DMS53 (cell line): Measurements from ENCODE around the gene SLC7A8.
A peak's percentile ranks its signal among the peaks of the same experiment; 100 is the strongest.
"Not testable (repeated sequence)": the region's sequence is repeated elsewhere in the genome, so short reads cannot be mapped to it uniquely, and the experiment has no call there.

ENCODE experiments used
- DNase-seq: peaks from one replicate; lab custom pipeline; 2025; lab: John Stamatoyannopoulos, UW

Gene SLC7A8

GRCh38 chr14:23114120-23114458, 69.4 kb downstream of the SLC7A8 start:
- DNase-seq, result no peak

DNA sequence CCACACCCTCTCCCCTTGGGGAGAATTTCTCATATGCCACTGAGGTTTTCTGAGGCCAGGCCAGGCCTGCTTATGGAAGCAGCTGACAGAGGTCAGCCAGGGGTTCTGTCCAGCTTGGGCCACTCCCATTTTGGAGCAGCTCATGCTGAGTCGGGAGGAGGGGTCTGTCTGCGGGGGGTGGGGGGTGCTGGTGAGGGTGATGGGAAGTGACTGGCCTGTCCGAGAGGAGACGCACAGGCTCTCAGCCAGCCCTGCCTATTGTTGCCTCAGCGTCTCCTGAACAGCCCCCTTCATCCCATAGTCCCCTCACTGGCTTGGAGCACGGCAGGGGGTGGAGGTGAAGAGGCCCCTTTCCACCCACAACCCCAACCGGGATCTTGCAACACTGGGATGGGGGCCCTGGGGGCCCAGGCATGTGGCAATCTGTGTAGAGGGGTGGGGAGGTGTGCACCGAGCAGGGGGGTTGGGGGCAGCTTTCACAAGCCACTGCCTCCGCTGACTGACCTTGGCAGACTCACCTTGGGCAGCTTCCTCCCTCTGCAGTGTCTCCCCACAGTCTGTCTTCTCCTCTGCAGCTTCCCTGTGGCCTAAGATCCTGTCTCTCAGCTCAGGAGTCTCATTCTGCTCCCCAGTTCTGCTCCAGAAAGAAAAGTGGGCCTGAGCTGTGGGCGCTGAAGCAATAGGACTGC, 69.9 kb downstream of the SLC7A8 start:
- no peak for DNase-seq

- no peak for DNase-seq
Measured at GRCh38 chr14:23112359-23113178, 70.9 kb downstream of the SLC7A8 start.

GRCh38 chr14:23110579-23111365, 72.7 kb downstream of the SLC7A8 start:
- DNase-seq, result no peak

DNA sequence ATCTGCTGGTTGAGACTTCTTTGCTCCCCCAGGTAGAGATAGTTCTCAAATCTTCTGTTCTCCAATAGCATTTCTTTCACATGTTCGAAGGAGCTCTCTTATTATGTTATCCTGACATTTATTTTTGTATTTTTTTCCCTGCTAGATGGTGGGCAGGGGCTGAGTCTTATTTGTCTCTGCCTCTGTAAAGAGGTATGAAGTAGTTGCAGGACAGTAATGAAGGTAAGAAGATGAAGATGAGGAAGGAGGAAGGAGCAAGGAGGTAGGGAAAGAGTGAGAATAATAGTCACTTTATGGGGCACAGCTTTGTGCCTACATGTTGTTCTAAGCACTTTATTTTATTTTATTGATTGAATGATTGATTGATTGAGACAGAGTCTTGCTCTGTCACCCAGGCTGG, 73.7 kb downstream of the SLC7A8 start:
- no peak for DNase-seq

DNA sequence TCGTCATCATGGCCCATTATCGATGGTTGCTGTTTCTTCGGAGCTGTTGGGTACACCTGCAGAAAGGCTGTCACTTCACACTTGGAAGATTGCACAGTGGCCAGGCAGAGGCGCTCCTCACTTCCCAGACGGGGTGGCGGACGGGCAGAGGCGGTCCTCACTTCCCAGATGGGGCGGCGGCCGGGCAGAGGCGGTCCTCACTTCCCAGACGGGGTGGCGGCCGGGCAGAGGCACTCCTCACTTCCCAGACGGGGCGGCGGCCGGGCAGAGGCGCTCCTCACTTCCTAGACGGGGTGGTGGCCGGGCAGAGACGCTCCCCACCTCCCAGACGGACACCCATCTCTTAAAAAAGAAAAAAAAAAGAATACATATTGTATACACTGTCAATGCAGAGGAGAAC, 75.3 kb downstream of the SLC7A8 start:
- DNase-seq, result not testable (repeated sequence)

GRCh38 chr14:23107620-23108019, 75.8 kb downstream of the SLC7A8 start:
- DNase-seq, result not testable (repeated sequence)

- DNase-seq, result no peak
Measured at GRCh38 chr14:23106747-23107045, 76.8 kb downstream of the SLC7A8 start.

- no peak for DNase-seq
Measured at GRCh38 chr14:23105348-23105824, 78.1 kb downstream of the SLC7A8 start.

DNA sequence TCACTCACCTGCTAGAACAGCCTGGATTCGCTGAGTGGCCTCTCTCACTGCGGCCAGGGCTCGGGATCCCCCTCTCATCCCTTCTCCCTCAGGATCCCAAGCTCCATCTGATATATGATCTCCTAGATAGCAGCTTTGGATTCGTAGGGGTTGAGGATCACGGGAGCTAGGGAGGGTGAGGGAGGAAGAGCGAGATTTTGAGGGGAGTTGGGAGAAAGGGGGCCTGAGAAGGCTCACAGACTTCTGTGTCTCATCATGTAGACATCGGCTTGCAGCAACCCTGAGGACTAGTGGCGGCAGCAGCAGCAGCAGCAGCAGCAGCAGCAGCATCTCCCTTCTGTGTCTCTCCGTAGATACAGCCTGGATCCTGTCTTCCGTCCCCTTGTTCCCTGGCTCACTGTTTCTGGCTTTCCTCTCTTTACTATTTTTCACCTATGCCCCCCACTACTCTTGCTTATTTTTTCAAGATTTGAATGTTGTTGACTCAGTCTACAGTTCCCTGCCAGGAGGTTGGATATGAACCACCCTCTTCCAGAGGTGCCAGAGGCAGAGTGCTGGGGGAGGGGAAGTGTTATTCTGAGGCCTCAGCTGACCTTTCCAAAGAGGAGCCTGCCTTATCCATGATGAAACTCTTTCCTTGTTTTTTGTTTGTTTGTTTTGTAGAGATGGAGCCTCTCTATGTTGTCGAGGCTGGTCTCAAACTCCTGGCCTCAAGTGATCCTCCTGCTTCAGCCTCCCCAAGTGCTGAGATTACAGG, 78.7 kb downstream of the SLC7A8 start, which contains the start of gene CIROP:
Gene CIROP, minus strand, starts transcription at position 399 of the 757 bp plus-strand sequence. Its CDS starts 69 bp downstream, at position 330.
- DNase-seq, result peak; percentile 14

DNA sequence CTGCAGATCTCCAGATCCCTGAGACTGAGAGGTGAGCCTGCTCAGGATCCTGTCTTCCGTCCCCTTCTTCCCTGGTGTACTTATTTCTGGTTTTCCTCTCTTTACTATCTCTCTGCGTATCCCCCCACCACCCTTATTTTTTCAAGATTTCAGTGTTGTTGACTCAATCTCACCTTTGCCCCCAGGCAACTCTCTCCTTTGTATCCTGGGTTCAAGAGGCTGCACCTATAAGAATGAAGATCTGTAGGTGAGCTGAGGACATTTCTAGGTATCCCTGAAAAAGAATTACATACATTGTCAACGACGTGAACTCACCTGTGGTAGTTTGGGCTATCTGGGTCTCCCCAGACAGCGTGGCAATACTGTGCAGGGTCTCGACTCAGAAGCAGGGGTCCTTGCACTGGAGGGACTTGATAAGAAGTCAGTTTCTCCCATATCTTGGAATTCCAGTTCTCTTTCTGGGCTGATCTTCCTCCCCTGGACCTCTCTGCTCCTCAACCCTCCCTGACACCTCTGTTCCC, 79.3 kb downstream of the SLC7A8 start:
- DNase-seq, result no peak

DNA sequence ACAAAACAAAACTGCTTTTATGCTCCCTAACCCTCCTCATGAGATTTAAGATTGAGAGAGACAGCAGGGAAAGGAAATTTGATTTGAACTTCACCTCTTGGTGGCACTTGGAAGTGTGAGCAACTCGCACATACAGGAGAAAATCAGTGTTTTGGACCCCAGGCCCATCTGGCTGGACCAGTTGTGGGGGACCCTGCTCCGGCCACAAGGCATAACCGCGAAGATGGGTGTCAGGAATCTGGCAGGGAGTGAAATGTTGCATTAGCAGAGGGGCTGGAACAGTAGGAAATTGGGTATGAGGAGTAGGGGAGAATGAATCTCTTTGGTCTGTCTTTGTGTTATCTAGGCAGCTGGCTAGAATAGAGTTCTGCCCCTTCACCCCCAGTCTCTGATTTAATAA, 79.9 kb downstream of the SLC7A8 start:
- DNase-seq, result no peak

GRCh38 chr14:23102801-23103200, 80.7 kb downstream of the SLC7A8 start:
- DNase-seq, result no peak

- DNase-seq, result no peak
Measured at GRCh38 chr14:23101986-23102625, 81.4 kb downstream of the SLC7A8 start.

DNA sequence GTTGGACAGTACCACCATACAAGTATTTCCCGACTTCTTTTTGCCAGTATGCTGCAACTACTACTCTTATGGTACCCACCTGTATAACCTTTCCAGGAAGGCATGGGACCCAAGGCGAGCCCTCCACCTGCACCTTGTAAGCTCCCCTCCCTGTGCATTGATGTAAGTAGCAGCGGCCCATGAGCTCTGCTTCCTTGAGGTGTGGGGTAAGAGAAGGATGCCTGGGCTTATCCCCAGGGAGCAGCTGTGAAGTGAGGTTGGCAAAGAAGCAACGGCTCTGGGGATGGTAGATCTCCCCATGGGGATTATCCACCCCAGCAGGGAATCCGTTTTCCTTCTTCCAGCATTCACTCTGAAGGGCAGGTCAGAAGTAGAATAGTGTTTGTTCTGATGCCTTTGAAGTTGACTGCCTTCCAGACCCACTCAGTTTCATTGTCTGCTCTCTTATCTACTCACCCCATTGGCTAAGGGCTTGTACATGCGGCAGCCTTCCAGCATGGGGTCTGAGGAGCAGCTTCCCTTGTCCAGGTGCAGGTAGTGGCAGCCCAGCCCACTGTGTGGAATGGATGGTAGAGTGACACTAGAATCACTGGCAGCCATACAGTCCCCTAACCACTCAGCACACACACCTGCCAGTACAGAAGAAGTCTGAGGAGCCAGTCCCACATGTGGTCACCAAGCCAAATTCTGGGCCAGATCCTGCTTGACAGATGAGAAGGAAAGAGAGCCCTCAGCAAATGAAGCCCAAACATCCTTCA, 82.1 kb downstream of the SLC7A8 start:
- no peak for DNase-seq

DNA sequence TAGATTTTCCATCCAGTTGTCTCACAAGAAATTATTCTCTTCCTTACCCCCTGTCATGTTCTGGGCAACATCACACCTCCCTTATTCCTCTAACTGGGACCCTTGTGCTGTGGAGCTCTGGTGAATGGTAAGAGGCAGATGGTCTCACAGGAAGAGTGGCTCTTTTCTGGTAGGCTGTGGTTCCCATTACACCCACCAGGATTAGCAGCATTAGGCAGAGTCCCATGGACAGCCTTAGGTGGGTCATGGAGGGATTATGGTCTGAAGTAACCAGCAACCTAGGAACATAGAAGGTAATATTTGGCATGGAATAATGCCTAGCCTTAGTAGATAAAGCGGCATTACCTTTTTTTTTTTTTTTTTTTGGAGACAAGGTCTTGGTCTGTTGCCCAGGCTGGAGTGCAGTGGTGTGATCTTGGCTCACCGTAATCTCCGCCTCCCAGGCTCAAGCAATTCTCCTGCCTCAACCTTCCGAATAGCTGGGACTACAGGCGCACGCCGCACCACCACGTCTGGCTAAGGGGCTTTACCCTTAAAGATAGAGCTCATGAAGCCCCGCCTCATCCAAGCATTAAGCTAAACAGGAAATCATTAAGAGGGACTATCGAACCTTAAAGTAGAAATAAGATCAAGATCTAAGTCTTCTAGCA, 84.1 kb downstream of the SLC7A8 start:
- DNase-seq, result no peak

GRCh38 chr14:23097786-23098185, 85.7 kb downstream of the SLC7A8 start:
- no peak for DNase-seq

- DNase-seq, result no peak
Measured at GRCh38 chr14:23095196-23096108, 88.0 kb downstream of the SLC7A8 start, which contains the start of gene C14orf119. TSS of gene C14orf119 (plus strand) at chr14:23095505. CDS start at chr14:23097659, 2,154 bp downstream.
